Endodermal cell (in vitro differentiated cells): Measurements from ENCODE around the gene PPIL6. TPM values are rescaled to one million over a fixed set of nuclear protein-coding genes. Genes with fewer than 3 reads are reported as not detected.

Experiments
- DNase-seq: peaks from one replicate; pipeline ENCODE4 v3.0.0-alpha.2; 2017
- H3K27ac ChIP-seq: 2 replicates; pipeline ENCODE4 v1.5.1; 2013; ENCODE audit warnings: mild to moderate bottlenecking, low read depth, low read length, moderate library complexity
- H3K27me3 ChIP-seq: 2 replicates; pipeline ENCODE4 v1.6.1; 2013; ENCODE audit warnings: mild to moderate bottlenecking, low read length, moderate library complexity; ENCODE audit not compliant: insufficient read depth, control insufficient read depth, poor library complexity, severe bottlenecking
- H3K36me3 ChIP-seq: 2 replicates; pipeline ENCODE4 v1.7.0; 2013; ENCODE audit warnings: mild to moderate bottlenecking, low read length, moderate library complexity; ENCODE audit not compliant: control insufficient read depth, insufficient read depth
- H3K4me1 ChIP-seq: one replicate; pipeline ENCODE4 v1.7.0; 2013; ENCODE audit warnings: low read length; ENCODE audit not compliant: control insufficient read depth, insufficient read depth
- H3K4me3 ChIP-seq: 2 replicates; pipeline ENCODE4 v1.5.1; 2013; ENCODE audit warnings: mild to moderate bottlenecking, low read length, moderate library complexity
- H3K9ac ChIP-seq: 2 replicates; pipeline ENCODE4 v1.6.1; 2013; ENCODE audit warnings: mild to moderate bottlenecking, low read length, moderate library complexity; ENCODE audit not compliant: poor library complexity, severe bottlenecking; ENCODE audit errors: extremely low read depth
- H3K9me3 ChIP-seq: 2 replicates; pipeline ENCODE4 v1.6.1; 2013; ENCODE audit warnings: mild to moderate bottlenecking, low read length, moderate library complexity; ENCODE audit not compliant: control insufficient read depth
- H3K27ac Mint-ChIP-seq: 2 replicates; pipeline ENCODE4 v1.8.0; 2020; ENCODE audit warnings: mixed read lengths
- H3K27me3 Mint-ChIP-seq: 2 replicates; pipeline ENCODE4 v1.8.0; 2021; ENCODE audit warnings: mild to moderate bottlenecking, mixed read lengths; ENCODE audit not compliant: insufficient read depth
- H3K36me3 Mint-ChIP-seq: 2 replicates; pipeline ENCODE4 v1.8.0; 2020; ENCODE audit warnings: low read depth, mixed read lengths
- H3K4me1 Mint-ChIP-seq: 2 replicates; pipeline ENCODE4 v1.8.0; 2020; ENCODE audit warnings: mixed read lengths
- H3K4me3 Mint-ChIP-seq: 2 replicates; pipeline ENCODE4 v1.8.0; 2020; ENCODE audit warnings: mild to moderate bottlenecking, moderate library complexity, mixed read lengths
- H3K9me3 Mint-ChIP-seq: 2 replicates; pipeline ENCODE4 v1.8.0; 2020; ENCODE audit warnings: mild to moderate bottlenecking, mixed read lengths
- CTCF ChIP-seq: fragments of 200-600 bp; sonication (generic); conservative IDR thresholded peaks from 2 replicates; pipeline ENCODE4 v1.5.0; 2021; ENCODE audit warnings: antibody characterized with exemption, mild to moderate bottlenecking
- WGBS, 2 experiments: methylation state at CpG; one replicate each; pipeline versions ENCODE4 v1.1.5 to v1.1.7; 2013; ENCODE audit warnings: missing lambda C conversion rate in 2 of 2, mixed read lengths in 1 of 2; ENCODE audit not compliant: insufficient coverage in 1 of 2, insufficient read length in 1 of 2; 5-methylcytosine and 5-hydroxymethylcytosine counted together
- total RNA-seq, 2 donors: library from RNA; stranded (reverse); fragmentation: NEBNext Ultra II Directional in 1 of 2; extraction: Animal tissue kit (Norgen Biotek cat#: 25700) in 1 of 2; gene quantifications; 2 replicates in 1 of 2; 3 replicates in 1 of 2; pipeline ENCODE4 v1.2.1, GENCODE V29; 2021

PPIL6 gene
- total RNA-seq, 2 donors from 2014 or later, result 2.2 to 2.9 TPM

- Mint-ChIP-seq H3K36me3 (peaks cover 26% of the 10 kb centered on the region), H3K9me3 (peaks cover 2% of the 10 kb centered on the region), H3K4me3 (no peak overlapping the region), H3K4me1 (peaks cover 33% of the 10 kb centered on the region), H3K27ac (no peak overlapping the region), H3K27me3 (peaks cover 45% of the 10 kb centered on the region)
- DNase-seq, result peak; percentile 58
- Histone ChIP-seq H3K4me1 (peaks cover 9% of the 10 kb centered on the region), H3K36me3 (peaks cover 13% of the 10 kb centered on the region), H3K27me3 (peaks cover 30% of the 10 kb centered on the region), H3K4me3 (no peak overlapping the region), H3K9me3 (peaks cover 4% of the 10 kb centered on the region), H3K9ac (no peak overlapping the region), H3K27ac (no peak overlapping the region)
- WGBS, 2 experiments, result 74 to 88% methylated on average over 1 to 5 of the region's 5 CpGs
- TF ChIP-seq CTCF, result no peak
Observed at GRCh38 chr6:109458774-109459531, 18.5 kb upstream of the PPIL6 start.

GRCh38 chr6:109457562-109457996 lies 17.2 kb upstream of the PPIL6 start:
- peaks cover 9% of the 10 kb centered on the region for H3K4me1 ChIP-seq
- H3K27me3 Mint-ChIP-seq, result peaks cover 49% of the 10 kb centered on the region
- no peak overlapping the region for H3K4me3 Mint-ChIP-seq
- H3K36me3 ChIP-seq, result peaks cover 13% of the 10 kb centered on the region
- no peak for TF ChIP-seq CTCF
- peaks cover 18% of the 10 kb centered on the region for H3K36me3 Mint-ChIP-seq
- H3K9me3 Mint-ChIP-seq, result peaks cover 2% of the 10 kb centered on the region
- H3K4me1 Mint-ChIP-seq, result peaks cover 33% of the 10 kb centered on the region
- peaks cover 32% of the 10 kb centered on the region for H3K27me3 ChIP-seq
- no peak overlapping the region for H3K27ac ChIP-seq
- H3K9me3 ChIP-seq, result peaks cover 4% of the 10 kb centered on the region
- WGBS, 2 experiments, result 88 to 96% methylated on average over 5 to 6 of the region's 6 CpGs
- H3K9ac ChIP-seq, result no peak overlapping the region
- H3K4me3 ChIP-seq, result no peak overlapping the region
- no peak for DNase-seq
- H3K27ac Mint-ChIP-seq, result no peak overlapping the region

- Mint-ChIP-seq H3K4me1 (peaks cover 33% of the 10 kb centered on the region), H3K4me3 (peak overlapping the region; percentile 79), H3K36me3 (peaks cover 11% of the 10 kb centered on the region), H3K27ac (no peak overlapping the region), H3K9me3 (peaks cover 2% of the 10 kb centered on the region), H3K27me3 (peaks cover 43% of the 10 kb centered on the region)
- no peak for TF ChIP-seq CTCF
- Histone ChIP-seq H3K4me3 (peak overlapping the region; percentile 77), H3K9ac (no peak overlapping the region), H3K9me3 (peaks cover 4% of the 10 kb centered on the region), H3K27ac (no peak overlapping the region), H3K36me3 (peaks cover 7% of the 10 kb centered on the region), H3K27me3 (peaks cover 32% of the 10 kb centered on the region), H3K4me1 (peaks cover 9% of the 10 kb centered on the region)
- no peak for DNase-seq
- WGBS, 2 experiments, result 86 to 87% methylated on average over 12 to 16 of the region's 16 CpGs
Observed at GRCh38 chr6:109456710-109457561, 16.5 kb upstream of the PPIL6 start.
